ENCODE measurements around the gene ULBP3. TPM values are rescaled to one million over a fixed set of nuclear protein-coding genes. Genes with fewer than 3 reads are reported as not detected.
A peak's percentile ranks its signal among the peaks of the same experiment; 100 is the strongest.

ULBP3 gene
- total and polyA plus RNA-seq, 2 of the 13 experiments (the other 11 are each of a cell fraction or from before 2014, with no cell fraction given), result 0.42 to 0.48 TPM

DNA sequence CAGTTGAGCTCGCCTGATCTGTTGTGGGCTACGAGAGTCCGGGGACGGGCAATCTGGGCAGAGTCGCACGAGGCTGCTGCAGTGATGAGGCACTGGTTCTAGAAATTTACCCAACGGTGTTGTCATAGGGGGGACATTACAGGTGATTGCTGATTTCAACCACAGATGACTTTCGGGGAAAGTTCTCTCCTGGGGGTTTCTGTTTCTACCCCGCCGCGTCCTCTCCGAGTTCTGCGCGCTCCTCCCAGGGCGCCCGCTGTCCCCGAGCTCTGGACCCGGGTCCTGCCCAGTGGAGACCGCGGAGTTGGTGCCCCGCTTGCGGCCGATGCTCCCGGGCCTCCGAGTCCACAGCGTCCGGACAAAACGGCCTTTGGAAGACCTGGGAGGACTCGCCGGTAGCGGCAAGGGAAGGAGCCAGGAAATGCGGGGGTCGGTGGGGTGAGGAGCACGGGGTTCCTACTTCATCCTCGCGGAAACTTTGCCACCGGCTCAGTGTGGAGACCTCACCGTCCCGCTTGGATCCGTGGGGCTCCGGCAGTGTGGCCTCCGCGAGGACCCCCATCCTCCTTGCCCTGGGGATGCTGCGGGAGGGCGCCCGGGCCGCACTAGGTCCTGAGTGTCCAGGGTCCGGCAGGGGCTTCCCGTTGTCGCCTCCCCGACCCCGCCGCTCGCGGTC lies 31.3 kb downstream of the ULBP3 start:
- in situ Hi-C loops (cut with HindIII; ENCODE audit: extremely low pct_ligation_motif_present, low pct_unique_long_range_greater_than_20kb) (no loop called here), intact Hi-C loops (cut with micrococcal nuclease; ENCODE audit: unreplicated experiment) (no loop called here)
- Histone ChIP-seq H3K36me3 (replicated peaks in 1 of 2; ENCODE audit: control insufficient read depth in 1 of 2, insufficient read depth in 2 of 2, low read length in 2 of 2) (no peaks in the 10 kb centered on the region), H2AFZ (ENCODE audit: low read length) (no peak overlapping the region), H3K4me2 (ENCODE audit: low read depth, low read length) (no peak overlapping the region), H3K9me3 (ENCODE audit: low read length) (no peaks in the 10 kb centered on the region), H3K27ac (ENCODE audit: extremely low read length, insufficient read depth, low read length) (no peak overlapping the region), H3K27me3 (ENCODE audit: control insufficient read depth in 1 of 2, insufficient read depth in 2 of 2, low read length in 2 of 2) (peaks cover 9 to 55% of the 10 kb centered on the region in 2 experiments), H4K20me1 (ENCODE audit: insufficient read depth, low read length) (no peaks in the 10 kb centered on the region), H3K9ac (ENCODE audit: insufficient read depth, low read depth, low read length) (no peak overlapping the region), H3K4me1 (ENCODE audit: insufficient read depth, low read length) (no peaks in the 10 kb centered on the region), H3K79me2 (ENCODE audit: insufficient read depth, low read length) (no peaks in the 10 kb centered on the region), H3K4me3 (replicated peaks in 1 of 3; ENCODE audit: insufficient read depth in 1 of 3, low read depth in 2 of 3, low read length in 3 of 3) (no peak overlapping the region)
- BruUV-seq (replicated peaks), result no TSS peak
- DNase-seq (ENCODE audit: low spot score) (no peak), FAIRE-seq (no peak), ATAC-seq (peak; percentile 48; the same call in 2 of the 3 replicates)
- CTCF ChIA-PET (ENCODE audit: low intra/inter-chr PET ratio, low total read pairs), result no interaction called here
- WGBS (ENCODE audit: low lambda C conversion rate), result 18% methylated on average over 42 of the region's 55 CpGs
- POLR2A ChIA-PET, result no interaction called here
- TF ChIP-seq PLRG1 (conservative IDR thresholded peaks at IDR 0.05), result no peak

- BruUV-seq (replicated peaks), result no TSS peak
- H4K20me1 ChIP-seq (ENCODE audit: insufficient read depth, low read length), result no peaks in the 10 kb centered on the region
- no peaks in the 10 kb centered on the region for H3K4me1 ChIP-seq (ENCODE audit: insufficient read depth, low read length)
- peaks cover 9 to 66% of the 10 kb centered on the region in 2 experiments for H3K27me3 ChIP-seq (ENCODE audit: control insufficient read depth in 1 of 2, insufficient read depth in 2 of 2, low read length in 2 of 2)
- FAIRE-seq (no peak), DNase-seq (ENCODE audit: low spot score) (no peak), ATAC-seq (no peak)
- H3K27ac ChIP-seq (ENCODE audit: extremely low read length, insufficient read depth, low read length), result no peak overlapping the region
- in situ Hi-C loops (cut with HindIII; ENCODE audit: extremely low pct_ligation_motif_present, low pct_unique_long_range_greater_than_20kb), result no loop called here
- CTCF ChIA-PET (ENCODE audit: low intra/inter-chr PET ratio, low total read pairs), result no interaction called here
- intact Hi-C loops (cut with micrococcal nuclease; ENCODE audit: unreplicated experiment), result no loop called here
- no peak overlapping the region for H3K4me3 ChIP-seq (replicated peaks in 1 of 3; ENCODE audit: insufficient read depth in 1 of 3, low read depth in 2 of 3, low read length in 3 of 3)
- POLR2A ChIA-PET, result no interaction called here
- 28% methylated on average over 5 of the region's 5 CpGs for WGBS (ENCODE audit: low lambda C conversion rate)
- no peaks in the 10 kb centered on the region for H3K9me3 ChIP-seq (ENCODE audit: low read length)
- no peaks in the 10 kb centered on the region for H3K36me3 ChIP-seq (replicated peaks in 1 of 2; ENCODE audit: control insufficient read depth in 1 of 2, insufficient read depth in 2 of 2, low read length in 2 of 2)
- no peak overlapping the region for H3K9ac ChIP-seq (ENCODE audit: insufficient read depth, low read depth, low read length)
- H3K4me2 ChIP-seq (ENCODE audit: low read depth, low read length), result no peak overlapping the region
- no peaks in the 10 kb centered on the region for H3K79me2 ChIP-seq (ENCODE audit: insufficient read depth, low read length)
- H2AFZ ChIP-seq (ENCODE audit: low read length), result no peak overlapping the region
- no peak for TF ChIP-seq ZNF225 (CRISPR knock-in tag; IDR thresholded peaks at IDR 0.05)
- no peak for TF ChIP-seq ZBTB10 (CRISPR knock-in tag; IDR thresholded peaks at IDR 0.05; ENCODE audit: borderline replicate concordance)
- TF ChIP-seq ZNF382 (CRISPR knock-in tag; IDR thresholded peaks at IDR 0.05; ENCODE audit: borderline replicate concordance), result no peak
- TF ChIP-seq ZNF674 (CRISPR knock-in tag; IDR thresholded peaks at IDR 0.05; ENCODE audit: low read depth), result no peak
- no peak for TF ChIP-seq SIN3A (IDR thresholded peaks at IDR 0.05; ENCODE audit: borderline replicate concordance, low read depth, low read length)
- no peak for TF ChIP-seq ZNF362 (CRISPR knock-in tag; IDR thresholded peaks at IDR 0.05; ENCODE audit: borderline replicate concordance)
Measured at GRCh38 chr6:150036081-150036480, 32.8 kb downstream of the ULBP3 start.
